Peyer's patch (tissue), 4 donors: ENCODE results near the gene PCDHA4. TPM values are rescaled to one million over a fixed set of nuclear protein-coding genes. Genes with fewer than 3 reads are reported as not detected.
"Not testable (repeated sequence)": the region's sequence is repeated elsewhere in the genome, so short reads cannot be mapped to it uniquely, and the experiment has no call there.

ENCODE experiments used
- DNase-seq, 3 donors: peaks; one replicate each; pipeline ENCODE4 v3.0.0-alpha.2; 2017 to 2019
- H3K27ac ChIP-seq, 4 donors: fragments of 200-600 bp; sonication (generic); one replicate each; pipeline ENCODE4 v1.5.1; 2016 to 2019
- H3K27me3 ChIP-seq, 2 donors: fragments of 200-600 bp; sonication (generic); one replicate each; pipeline ENCODE4 v1.5.1; 2019
- H3K36me3 ChIP-seq, 3 donors: fragments of 200-600 bp; sonication (generic); one replicate each; pipeline ENCODE4 v1.5.1; 2016 to 2019
- H3K4me1 ChIP-seq, 4 donors: fragments of 200-600 bp; sonication (generic); one replicate each; pipeline ENCODE4 v1.5.1; 2016 to 2019
- H3K4me3 ChIP-seq, 4 donors: fragments of 200-600 bp; sonication (generic); 1 replicate in 3 of 4; 2 replicates in 1 of 4; pipeline ENCODE4 v1.5.1; 2016 to 2019; ENCODE audit warnings: mild to moderate bottlenecking in 1 of 4
- H3K9me3 ChIP-seq, 4 donors: fragments of 200-600 bp; sonication (generic); one replicate each; pipeline ENCODE4 v1.5.1; 2016 to 2019; ENCODE audit warnings: mild to moderate bottlenecking in 1 of 4
- CTCF ChIP-seq, 6 experiments: fragments of 450-650 bp in 4 of 6; fragments of 200-600 bp in 2 of 6; sonication (generic) in 1 of 6; IDR thresholded peaks; one replicate each; pipeline ENCODE4 v1.5.1; 2017 to 2019; ENCODE audit warnings: antibody characterized with exemption in 6 of 6, mild to moderate bottlenecking in 3 of 6, moderate library complexity in 1 of 6
- POLR2A ChIP-seq, 2 donors: fragments of 450-650 bp; IDR thresholded peaks; one replicate each; pipeline ENCODE4 v1.5.1; 2017; ENCODE audit warnings: antibody characterized with exemption in 2 of 2, mild to moderate bottlenecking in 2 of 2, moderate library complexity in 2 of 2
- total RNA-seq, 4 donors: library from RNA; depleted of rRNA; stranded (reverse); fragments of >200 nt; gene quantifications; one replicate each; pipeline ENCODE4 v1.1.0, GENCODE V29; 2016

PCDHA4 gene
- total RNA-seq, 4 donors from 2014 or later: 0.54 to 2.6 TPM; not detected in 2

GRCh38 chr5:140835622-140836510 is 29.0 kb downstream of the PCDHA4 start:
- Histone ChIP-seq H3K27ac (no peak overlapping the region), H3K36me3 (no peaks in the 10 kb centered on the region), H3K9me3 (peaks cover 0 to 23% (median 7%) of the 10 kb centered on the region in 4 donors), H3K27me3 (no peaks in the 10 kb centered on the region), H3K4me3 (no peak overlapping the region), H3K4me1 (no peaks in the 10 kb centered on the region)
- no peak for DNase-seq
- TF ChIP-seq POLR2A (IDR thresholded peaks at IDR 0.05): no peak
- TF ChIP-seq CTCF (IDR thresholded peaks at IDR 0.05): no peak

- no peak within 1 kb of the TSS for H3K4me3 ChIP-seq
- no peaks in the 10 kb centered on the region for H3K36me3 ChIP-seq
- TF ChIP-seq POLR2A (IDR thresholded peaks at IDR 0.05): no peak
- TF ChIP-seq CTCF (IDR thresholded peaks at IDR 0.05): no peak
- H3K4me1 ChIP-seq: no peaks in the 10 kb centered on the region
- peaks cover 0 to 16% (median 3%) of the 10 kb centered on the region in 4 donors for H3K9me3 ChIP-seq
- no peaks in the 10 kb centered on the region for H3K27me3 ChIP-seq
- no peak within 1 kb of the TSS for H3K27ac ChIP-seq
- DNase-seq: no peak
Observed at GRCh38 chr5:140840978-140841962, 34.4 kb downstream of the PCDHA4 start, which contains the start of gene PCDHA8. Gene PCDHA8, plus strand, starts transcription at chr5:140841187. Its CDS starts 135 bp downstream, at chr5:140841322.

GRCh38 chr5:140842798-140843733 is 36.2 kb downstream of the PCDHA4 start:
- no peaks in the 10 kb centered on the region for H3K27me3 ChIP-seq
- DNase-seq: no peak
- no peaks in the 10 kb centered on the region for H3K4me1 ChIP-seq
- H3K36me3 ChIP-seq: no peaks in the 10 kb centered on the region
- H3K27ac ChIP-seq: no peak overlapping the region
- TF ChIP-seq CTCF (IDR thresholded peaks at IDR 0.05): no peak
- no peak for TF ChIP-seq POLR2A (IDR thresholded peaks at IDR 0.05)
- H3K4me3 ChIP-seq: no peak overlapping the region
- H3K9me3 ChIP-seq: peaks cover 0 to 13% (median 3%) of the 10 kb centered on the region in 4 donors

GRCh38 chr5:140848139-140849102 is 41.6 kb downstream of the PCDHA4 start, which contains the start of gene PCDHA9:
Gene PCDHA9, plus strand, starts transcription at chr5:140848382. Its CDS starts 114 bp downstream, at chr5:140848496.
- H3K36me3 ChIP-seq, H3K27me3 ChIP-seq, H3K4me3 ChIP-seq, DNase-seq, H3K4me1 ChIP-seq, H3K27ac ChIP-seq: not testable (repeated sequence)
- H3K9me3 ChIP-seq: peaks cover 0 to 12% (median 4%) of the 10 kb centered on the region in 4 donors

GRCh38 chr5:140849831-140850634 is 43.2 kb downstream of the PCDHA4 start:
- not testable (repeated sequence) for H3K27me3 ChIP-seq, H3K4me3 ChIP-seq, H3K36me3 ChIP-seq, DNase-seq, H3K27ac ChIP-seq, H3K4me1 ChIP-seq
- peaks cover 0 to 12% (median 4%) of the 10 kb centered on the region in 4 donors for H3K9me3 ChIP-seq
